ENCODE data around the gene DENND2A.

Gene DENND2A

GRCh38 chr7:140604760-140605159 lies 35.9 kb downstream of the DENND2A start:
- Histone ChIP-seq H3K4me3 (ENCODE audit: low read depth in 1 of 2, low read length in 2 of 2) (no peak overlapping the region), H3K27me3 (ENCODE audit: control insufficient read depth in 1 of 2, insufficient read depth in 2 of 2, low read length in 2 of 2) (no peaks in the 10 kb centered on the region), H3K9ac (ENCODE audit: low read depth in 1 of 2, low read length in 2 of 2) (no peak overlapping the region), H3K27ac (ENCODE audit: low read depth, low read length) (no peak overlapping the region), H3K9me3 (ENCODE audit: control insufficient read depth in 1 of 2, low read length in 2 of 2) (no peaks in the 10 kb centered on the region), H3K36me3 (ENCODE audit: control insufficient read depth in 1 of 2, insufficient read depth in 2 of 2, low read length in 2 of 2) (no peaks in the 10 kb centered on the region), H3K4me1 (ENCODE audit: control insufficient read depth in 1 of 2, insufficient read depth in 2 of 2, low read length in 2 of 2) (peaks cover 6 to 12% of the 10 kb centered on the region in 2 donors)

GRCh38 chr7:140604076-140604475 lies 36.5 kb downstream of the DENND2A start:
- Histone ChIP-seq H3K36me3 (ENCODE audit: control insufficient read depth in 1 of 2, insufficient read depth in 2 of 2, low read length in 2 of 2) (no peaks in the 10 kb centered on the region), H3K9ac (ENCODE audit: low read depth in 1 of 2, low read length in 2 of 2) (no peak overlapping the region), H3K27me3 (ENCODE audit: control insufficient read depth in 1 of 2, insufficient read depth in 2 of 2, low read length in 2 of 2) (no peaks in the 10 kb centered on the region), H3K4me1 (ENCODE audit: control insufficient read depth in 1 of 2, insufficient read depth in 2 of 2, low read length in 2 of 2) (peaks cover 6 to 12% of the 10 kb centered on the region in 2 donors), H3K9me3 (ENCODE audit: control insufficient read depth in 1 of 2, low read length in 2 of 2) (no peaks in the 10 kb centered on the region), H3K4me3 (ENCODE audit: low read depth in 1 of 2, low read length in 2 of 2) (no peak overlapping the region), H3K27ac (ENCODE audit: low read depth, low read length) (no peak overlapping the region)

- Histone ChIP-seq H3K4me3 (ENCODE audit: low read depth in 1 of 2, low read length in 2 of 2) (no peak overlapping the region), H3K36me3 (ENCODE audit: control insufficient read depth in 1 of 2, insufficient read depth in 2 of 2, low read length in 2 of 2) (no peaks in the 10 kb centered on the region), H3K27me3 (ENCODE audit: control insufficient read depth in 1 of 2, insufficient read depth in 2 of 2, low read length in 2 of 2) (no peaks in the 10 kb centered on the region), H3K4me1 (ENCODE audit: control insufficient read depth in 1 of 2, insufficient read depth in 2 of 2, low read length in 2 of 2) (peaks cover 0 to 6% of the 10 kb centered on the region in 2 donors), H3K9ac (ENCODE audit: low read depth in 1 of 2, low read length in 2 of 2) (no peak overlapping the region), H3K9me3 (ENCODE audit: control insufficient read depth in 1 of 2, low read length in 2 of 2) (no peaks in the 10 kb centered on the region), H3K27ac (ENCODE audit: low read depth, low read length) (no peak overlapping the region)
Measured at GRCh38 chr7:140601566-140602174, 38.9 kb downstream of the DENND2A start.

DNA sequence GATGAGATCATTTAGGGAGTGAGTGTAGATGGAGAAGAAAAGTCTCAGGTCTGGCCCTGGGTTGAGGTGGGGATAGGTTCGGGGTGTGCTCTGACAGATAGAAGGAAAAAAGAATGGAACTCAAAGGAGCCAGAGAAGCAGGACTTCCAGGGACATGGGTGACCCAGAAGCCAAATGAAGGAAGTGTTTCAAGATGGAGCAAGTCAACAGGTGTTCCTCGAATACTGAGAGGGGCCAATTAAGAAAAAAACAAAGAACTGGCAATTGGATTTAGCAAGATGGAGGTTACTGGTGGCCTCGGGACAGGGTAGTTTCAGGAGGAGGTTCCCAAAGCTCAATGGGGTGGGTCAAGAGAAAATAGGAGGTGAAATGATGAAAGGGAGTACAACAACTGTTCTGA lies 40.3 kb downstream of the DENND2A start:
- no peak overlapping the region for H3K4me3 ChIP-seq (ENCODE audit: low read depth in 1 of 2, low read length in 2 of 2)
- no peaks in the 10 kb centered on the region for H3K36me3 ChIP-seq (ENCODE audit: control insufficient read depth in 1 of 2, insufficient read depth in 2 of 2, low read length in 2 of 2)
- H3K27ac ChIP-seq (ENCODE audit: low read depth, low read length): no peak overlapping the region
- no peaks in the 10 kb centered on the region for H3K9me3 ChIP-seq (ENCODE audit: control insufficient read depth in 1 of 2, low read length in 2 of 2)
- H3K27me3 ChIP-seq (ENCODE audit: control insufficient read depth in 1 of 2, insufficient read depth in 2 of 2, low read length in 2 of 2): no peaks in the 10 kb centered on the region
- no peak overlapping the region for H3K9ac ChIP-seq (ENCODE audit: low read depth in 1 of 2, low read length in 2 of 2)
- H3K4me1 ChIP-seq (ENCODE audit: control insufficient read depth in 1 of 2, insufficient read depth in 2 of 2, low read length in 2 of 2): peaks cover 0 to 4% of the 10 kb centered on the region in 2 donors

DNA sequence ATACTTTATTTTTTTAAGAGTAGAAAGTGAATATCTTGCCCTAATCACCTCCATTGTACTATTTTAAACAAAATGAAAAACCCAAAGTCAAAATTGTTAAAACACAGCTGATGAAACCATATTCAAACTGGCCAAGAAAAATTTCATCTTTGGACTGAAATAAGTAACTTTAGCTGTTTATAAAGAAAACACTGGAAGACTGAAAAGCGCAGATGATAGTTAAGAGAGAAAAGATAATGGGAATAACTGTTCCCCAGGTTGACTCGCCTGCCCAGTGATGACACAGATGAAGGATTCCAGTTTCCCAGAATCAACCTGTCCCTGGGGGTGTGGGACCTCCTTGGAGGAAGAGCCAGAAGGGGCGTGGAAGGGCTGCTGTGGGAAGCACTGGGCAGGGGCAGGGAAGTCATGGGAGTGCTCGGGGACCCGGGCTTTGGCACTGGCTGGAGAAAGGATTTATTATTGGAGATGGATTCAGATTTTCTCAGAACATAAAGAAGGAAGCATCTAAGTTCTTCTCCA lies 43.1 kb downstream of the DENND2A start:
- Histone ChIP-seq H3K36me3 (ENCODE audit: control insufficient read depth in 1 of 2, insufficient read depth in 2 of 2, low read length in 2 of 2) (no peaks in the 10 kb centered on the region), H3K4me1 (ENCODE audit: control insufficient read depth in 1 of 2, insufficient read depth in 2 of 2, low read length in 2 of 2) (no peaks in the 10 kb centered on the region), H3K4me3 (ENCODE audit: low read depth in 1 of 2, low read length in 2 of 2) (no peak overlapping the region), H3K9me3 (ENCODE audit: control insufficient read depth in 1 of 2, low read length in 2 of 2) (no peaks in the 10 kb centered on the region), H3K27me3 (ENCODE audit: control insufficient read depth in 1 of 2, insufficient read depth in 2 of 2, low read length in 2 of 2) (no peaks in the 10 kb centered on the region), H3K9ac (ENCODE audit: low read depth in 1 of 2, low read length in 2 of 2) (no peak overlapping the region), H3K27ac (ENCODE audit: low read depth, low read length) (no peak overlapping the region)

GRCh38 chr7:140596519-140597427 lies 43.8 kb downstream of the DENND2A start:
- Histone ChIP-seq H3K4me1 (ENCODE audit: control insufficient read depth in 1 of 2, insufficient read depth in 2 of 2, low read length in 2 of 2) (no peaks in the 10 kb centered on the region), H3K4me3 (ENCODE audit: low read depth in 1 of 2, low read length in 2 of 2) (no peak overlapping the region), H3K9ac (ENCODE audit: low read depth in 1 of 2, low read length in 2 of 2) (no peak overlapping the region), H3K36me3 (ENCODE audit: control insufficient read depth in 1 of 2, insufficient read depth in 2 of 2, low read length in 2 of 2) (no peaks in the 10 kb centered on the region), H3K9me3 (ENCODE audit: control insufficient read depth in 1 of 2, low read length in 2 of 2) (no peaks in the 10 kb centered on the region), H3K27me3 (ENCODE audit: control insufficient read depth in 1 of 2, insufficient read depth in 2 of 2, low read length in 2 of 2) (no peaks in the 10 kb centered on the region), H3K27ac (ENCODE audit: low read depth, low read length) (no peak overlapping the region)

DNA sequence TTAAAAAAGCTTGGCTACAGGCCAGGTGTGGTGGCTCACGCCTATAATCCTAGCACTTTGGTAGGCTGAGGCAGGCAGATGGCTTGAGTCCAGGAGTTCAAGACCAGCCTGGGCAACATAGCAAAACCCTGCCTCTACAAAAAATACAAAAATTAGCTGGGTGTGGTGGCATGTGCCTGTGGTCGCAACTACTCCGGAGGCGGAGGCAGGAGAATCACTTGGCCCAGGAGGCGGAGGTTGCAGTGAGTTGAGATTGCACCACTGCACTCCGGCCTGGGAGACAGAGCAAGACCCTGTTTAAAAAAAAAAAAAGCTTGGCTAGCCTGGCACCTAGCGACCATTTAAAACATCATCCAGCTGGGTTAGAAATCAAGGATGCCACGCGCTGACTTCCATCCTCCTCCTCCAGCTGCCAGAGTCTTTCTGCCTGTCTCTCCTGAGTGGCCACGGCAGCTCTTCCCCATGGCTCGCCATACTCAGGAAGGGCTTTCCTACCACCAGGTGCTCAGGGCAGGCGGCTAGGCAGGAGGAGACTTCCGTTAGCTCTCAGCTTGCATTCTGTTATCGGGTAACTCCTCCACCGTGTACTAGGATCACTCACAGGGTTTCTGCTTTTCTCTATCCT lies 45.0 kb downstream of the DENND2A start:
- H3K9me3 ChIP-seq (ENCODE audit: control insufficient read depth in 1 of 2, low read length in 2 of 2): no peaks in the 10 kb centered on the region
- H3K36me3 ChIP-seq (ENCODE audit: control insufficient read depth in 1 of 2, insufficient read depth in 2 of 2, low read length in 2 of 2): no peaks in the 10 kb centered on the region
- no peaks in the 10 kb centered on the region for H3K27me3 ChIP-seq (ENCODE audit: control insufficient read depth in 1 of 2, insufficient read depth in 2 of 2, low read length in 2 of 2)
- no peaks in the 10 kb centered on the region for H3K4me1 ChIP-seq (ENCODE audit: control insufficient read depth in 1 of 2, insufficient read depth in 2 of 2, low read length in 2 of 2)
- H3K27ac ChIP-seq (ENCODE audit: low read depth, low read length): no peak overlapping the region
- H3K9ac ChIP-seq (ENCODE audit: low read depth in 1 of 2, low read length in 2 of 2): no peak overlapping the region
- H3K4me3 ChIP-seq (ENCODE audit: low read depth in 1 of 2, low read length in 2 of 2): no peak overlapping the region

- no peak overlapping the region for H3K4me3 ChIP-seq (ENCODE audit: low read depth in 1 of 2, low read length in 2 of 2)
- no peak overlapping the region for H3K9ac ChIP-seq (ENCODE audit: low read depth in 1 of 2, low read length in 2 of 2)
- H3K4me1 ChIP-seq (ENCODE audit: control insufficient read depth in 1 of 2, insufficient read depth in 2 of 2, low read length in 2 of 2): no peaks in the 10 kb centered on the region
- H3K36me3 ChIP-seq (ENCODE audit: control insufficient read depth in 1 of 2, insufficient read depth in 2 of 2, low read length in 2 of 2): no peaks in the 10 kb centered on the region
- no peaks in the 10 kb centered on the region for H3K9me3 ChIP-seq (ENCODE audit: control insufficient read depth in 1 of 2, low read length in 2 of 2)
- H3K27ac ChIP-seq (ENCODE audit: low read depth, low read length): no peak overlapping the region
- no peaks in the 10 kb centered on the region for H3K27me3 ChIP-seq (ENCODE audit: control insufficient read depth in 1 of 2, insufficient read depth in 2 of 2, low read length in 2 of 2)
Measured at GRCh38 chr7:140594131-140594691, 46.4 kb downstream of the DENND2A start.

GRCh38 chr7:140593672-140593982 lies 47.0 kb downstream of the DENND2A start:
- H3K4me1 ChIP-seq (ENCODE audit: control insufficient read depth in 1 of 2, insufficient read depth in 2 of 2, low read length in 2 of 2): no peaks in the 10 kb centered on the region
- H3K9me3 ChIP-seq (ENCODE audit: control insufficient read depth in 1 of 2, low read length in 2 of 2): no peaks in the 10 kb centered on the region
- no peak overlapping the region for H3K27ac ChIP-seq (ENCODE audit: low read depth, low read length)
- no peak overlapping the region for H3K4me3 ChIP-seq (ENCODE audit: low read depth in 1 of 2, low read length in 2 of 2)
- H3K36me3 ChIP-seq (ENCODE audit: control insufficient read depth in 1 of 2, insufficient read depth in 2 of 2, low read length in 2 of 2): no peaks in the 10 kb centered on the region
- no peaks in the 10 kb centered on the region for H3K27me3 ChIP-seq (ENCODE audit: control insufficient read depth in 1 of 2, insufficient read depth in 2 of 2, low read length in 2 of 2)
- H3K9ac ChIP-seq (ENCODE audit: low read depth in 1 of 2, low read length in 2 of 2): no peak overlapping the region

Measured in duodenal mucosa (tissue), 2 donors.